GM19452 (cell line): ENCODE results near the gene RPL29.
A peak's percentile ranks its signal among the peaks of the same experiment; 100 is the strongest.

ENCODE experiments used
- ATAC-seq: cut with Tn5 transposase; IDR thresholded peaks from one replicate; pipeline ENCODE4 v1.9.1; 2021; ENCODE audit not compliant: unreplicated experiment

Gene RPL29

DNA sequence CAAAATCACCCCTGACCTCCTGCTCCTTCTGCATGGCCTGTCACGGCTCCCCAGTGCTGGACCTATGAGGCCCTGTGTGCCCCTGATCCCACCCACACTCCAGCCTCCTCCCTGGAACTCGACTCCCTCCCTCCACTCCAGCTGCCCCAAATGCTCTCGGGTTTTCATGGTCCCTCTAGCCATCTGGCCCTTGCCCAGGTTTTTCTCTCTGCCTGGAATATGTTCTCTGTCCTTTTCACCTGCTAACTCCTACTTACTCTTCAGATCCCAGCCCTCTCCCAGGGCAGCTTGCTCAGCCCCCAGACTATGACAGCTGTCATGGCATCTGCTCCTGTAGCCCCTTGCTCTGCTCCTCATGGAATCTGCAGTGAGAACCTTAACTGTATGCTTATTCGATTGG is 30.3 kb upstream of the RPL29 start:
- ATAC-seq = no peak

DNA sequence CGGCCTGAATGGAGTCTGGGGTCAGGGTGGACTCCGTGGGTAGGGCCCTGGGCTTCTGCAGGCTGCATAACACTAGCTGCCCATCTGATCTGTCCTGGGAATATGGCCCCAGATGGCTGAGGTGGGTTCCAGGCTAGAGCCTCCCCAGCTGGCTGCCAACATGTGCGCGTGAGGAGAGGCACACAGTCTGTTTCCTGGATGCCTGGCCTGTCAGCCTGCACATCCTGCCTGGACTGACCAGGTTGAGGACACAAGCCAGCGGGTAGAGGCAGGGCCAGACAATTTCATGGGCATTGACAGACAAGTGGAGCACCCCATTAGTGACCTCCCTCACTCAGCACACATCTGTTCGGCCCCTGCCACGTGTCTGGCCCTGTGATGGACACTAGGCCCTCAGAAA is 29.8 kb upstream of the RPL29 start:
- ATAC-seq = no peak

DNA sequence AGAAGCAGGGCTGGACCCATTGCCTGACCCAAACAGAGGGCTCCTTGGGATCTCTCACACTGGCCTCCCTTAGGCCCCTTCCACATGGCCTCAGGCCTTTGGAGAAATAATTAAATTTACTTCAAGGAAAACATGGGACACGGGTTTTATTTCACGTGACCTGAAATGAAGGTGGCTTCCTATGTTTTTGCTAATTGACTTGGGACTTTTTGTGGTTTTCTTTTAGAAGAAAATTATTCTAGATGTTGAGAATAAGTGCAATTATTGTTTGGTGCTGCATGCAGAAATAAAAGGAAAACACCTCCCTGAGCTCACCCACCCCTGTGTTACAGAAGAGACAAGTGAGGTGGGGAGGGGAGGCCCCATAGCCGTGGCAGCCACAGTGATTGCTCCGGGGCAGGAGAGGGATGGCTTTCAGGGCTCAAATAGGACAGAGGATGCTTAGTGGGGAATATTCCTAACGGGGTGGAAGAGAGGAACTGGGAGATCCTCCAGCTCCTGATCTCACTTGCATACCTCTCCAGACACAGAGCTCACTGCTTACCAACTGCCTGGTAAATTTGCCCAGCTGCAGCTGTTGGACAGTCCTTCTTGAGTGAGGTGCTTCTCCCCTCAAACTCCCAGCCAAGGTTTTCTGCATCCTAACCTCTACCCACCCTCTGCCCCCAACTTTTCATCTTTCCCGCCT is 29.2 kb upstream of the RPL29 start:
- no peak for ATAC-seq

DNA sequence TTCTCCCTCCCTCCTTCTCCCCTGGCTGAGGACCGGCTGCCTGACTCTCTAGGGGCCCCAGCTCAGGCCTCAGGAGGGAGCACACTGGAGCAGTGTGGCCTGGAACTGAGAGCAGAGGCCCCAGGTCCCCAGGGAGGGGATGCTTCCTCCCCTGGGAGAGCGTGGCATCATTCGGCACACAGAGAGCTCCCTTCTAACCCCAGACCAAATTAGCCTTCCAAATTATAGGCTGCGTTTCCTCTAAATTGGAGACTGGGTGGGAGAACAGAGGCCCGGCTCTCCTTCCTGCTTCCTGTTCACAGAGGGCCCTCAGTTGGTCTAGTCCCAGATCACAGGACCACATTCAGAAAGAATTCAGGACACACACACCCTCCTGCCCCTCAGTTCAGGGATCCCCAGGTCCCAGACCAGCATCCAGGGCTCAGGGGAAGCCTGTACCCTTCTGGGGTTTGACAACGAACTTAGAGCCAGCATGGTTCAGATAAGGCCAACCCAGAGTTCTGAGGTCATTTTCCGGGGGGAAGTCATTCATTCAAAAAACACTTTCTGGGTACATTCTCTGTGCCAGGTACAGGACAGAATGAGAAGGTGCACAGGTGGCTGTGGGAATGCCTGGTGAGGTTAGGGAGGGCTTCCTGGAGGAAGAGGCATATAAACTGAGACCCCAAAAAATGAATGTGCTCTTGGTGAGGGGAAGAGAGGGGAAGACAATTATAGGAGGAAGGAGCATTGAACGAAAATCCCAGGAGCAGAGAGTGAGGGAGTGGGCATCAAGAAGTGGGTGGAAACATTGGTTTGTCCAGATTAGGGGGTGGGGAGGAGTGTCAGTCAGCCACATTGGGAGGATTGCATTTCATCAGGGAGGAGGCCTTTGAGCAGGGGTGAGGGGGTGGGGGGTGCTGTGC is 28.4 kb upstream of the RPL29 start:
- ATAC-seq = peak; percentile 68

- no peak for ATAC-seq
Measured at GRCh38 chr3:52023101-52023770, 27.5 kb upstream of the RPL29 start.

- ATAC-seq = no peak
Measured at GRCh38 chr3:52022323-52023100, 26.8 kb upstream of the RPL29 start.

DNA sequence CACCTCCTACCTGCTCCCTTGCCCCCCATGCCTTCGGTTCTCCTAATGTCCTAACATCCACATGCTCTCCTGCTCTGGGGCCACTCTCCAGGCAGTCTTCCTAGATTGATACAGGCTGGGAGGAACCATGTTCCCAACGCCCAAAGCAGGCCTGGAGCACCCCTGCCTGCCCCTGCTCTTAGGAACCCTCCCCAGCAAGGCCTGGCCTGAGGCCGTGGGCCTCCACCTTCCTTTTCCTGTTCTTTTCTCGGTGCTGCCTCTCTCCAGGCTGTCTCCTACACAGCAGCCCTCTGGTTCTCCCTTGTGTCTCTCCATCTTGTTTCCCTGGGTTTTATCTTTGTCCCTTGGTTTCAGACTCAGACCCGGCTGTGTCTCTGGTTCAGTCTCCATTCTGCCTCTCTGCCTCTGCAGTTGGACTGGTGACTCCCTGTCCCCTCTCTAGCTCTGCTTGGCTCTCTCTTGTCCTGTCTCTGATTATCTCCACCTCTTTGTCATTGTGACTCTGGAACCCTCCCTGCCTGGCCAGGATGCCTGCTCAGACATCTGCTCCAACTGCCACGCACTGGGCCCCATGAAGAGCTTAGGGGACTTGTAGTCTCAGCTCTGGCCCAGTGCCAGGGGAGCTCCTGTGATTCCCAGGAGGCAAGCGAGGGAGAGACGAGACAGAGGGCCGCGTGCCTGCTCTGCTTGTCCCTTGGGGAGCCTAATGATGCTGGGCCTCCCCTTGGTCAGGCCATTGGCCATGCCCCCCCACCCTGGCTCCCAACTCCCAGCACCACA is 26.0 kb upstream of the RPL29 start:
- no peak for ATAC-seq

DNA sequence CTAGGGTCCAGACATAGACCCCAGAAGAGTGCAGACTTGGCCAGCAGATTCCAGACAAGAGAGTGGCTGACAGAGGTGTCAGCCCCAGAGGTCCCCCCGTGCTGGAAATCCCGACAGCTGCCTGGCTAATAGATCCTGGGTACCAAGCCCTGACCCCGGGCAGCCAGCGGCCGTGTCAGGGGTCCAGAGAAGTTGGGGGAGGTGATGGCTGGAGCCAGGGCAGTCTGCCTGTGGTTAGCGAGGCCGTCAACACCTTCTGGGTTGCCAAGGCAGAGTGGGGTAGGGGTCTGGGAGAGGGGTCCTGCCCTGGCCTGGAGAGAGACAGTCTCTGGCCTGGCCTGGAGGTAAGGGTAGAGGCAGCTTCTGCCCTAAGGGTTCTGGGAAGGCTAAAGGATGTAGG is 25.1 kb upstream of the RPL29 start:
- no peak for ATAC-seq

GRCh38 chr3:52019352-52020080 is 23.8 kb upstream of the RPL29 start:
- no peak for ATAC-seq

DNA sequence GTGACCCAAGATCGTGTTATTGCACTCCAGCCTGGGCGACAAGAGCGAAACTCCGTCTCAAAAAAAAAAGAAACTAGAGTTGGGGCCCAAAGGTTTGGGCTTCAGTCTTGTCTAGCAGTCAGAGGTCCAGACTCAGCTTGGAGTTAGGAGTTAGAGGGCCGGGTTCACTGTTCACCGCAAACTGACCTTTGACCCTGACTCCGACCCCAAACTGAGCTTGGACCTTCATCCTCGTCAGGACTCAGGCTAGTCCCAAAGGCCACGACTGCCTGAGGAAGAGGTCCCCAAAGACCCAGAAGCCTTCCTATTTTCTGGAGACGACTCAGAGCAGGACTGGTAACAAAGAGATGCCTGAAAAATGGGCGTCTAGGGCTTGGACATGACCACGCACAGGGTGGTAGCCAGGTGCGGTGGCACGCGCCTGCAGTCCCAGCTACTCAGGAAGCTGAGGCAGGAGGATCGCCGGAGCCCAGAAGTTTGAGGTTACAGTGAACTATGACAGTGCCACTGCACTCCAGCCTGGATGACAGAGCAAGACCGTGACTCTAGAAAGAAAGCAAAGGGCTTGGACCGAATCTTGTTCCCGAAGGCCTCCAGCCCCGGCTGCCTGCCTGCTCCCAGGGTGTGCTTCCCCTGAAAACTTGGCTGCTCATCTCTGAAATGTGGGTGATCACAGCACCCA is 22.8 kb upstream of the RPL29 start:
- ATAC-seq = no peak

DNA sequence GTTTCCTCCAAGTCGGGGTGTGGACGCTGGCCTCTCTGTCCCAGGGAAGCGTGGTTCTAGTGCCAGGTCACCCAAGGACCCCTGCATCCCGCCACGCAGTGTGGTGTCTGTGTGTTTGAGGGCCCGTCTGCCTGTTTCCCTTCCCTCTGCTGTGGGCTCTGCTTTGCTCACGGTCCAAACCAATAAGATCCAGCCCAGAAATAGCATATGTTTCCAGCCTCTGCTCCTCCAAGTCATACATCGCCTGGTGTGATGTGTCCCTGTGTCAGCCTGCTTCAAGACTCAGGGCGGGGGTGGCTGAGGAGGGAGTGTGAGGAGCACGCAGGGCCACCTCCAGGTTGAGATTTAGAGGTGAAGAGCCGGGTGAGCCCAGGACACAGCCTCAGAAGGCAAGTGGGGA is 21.9 kb upstream of the RPL29 start:
- ATAC-seq = no peak

DNA sequence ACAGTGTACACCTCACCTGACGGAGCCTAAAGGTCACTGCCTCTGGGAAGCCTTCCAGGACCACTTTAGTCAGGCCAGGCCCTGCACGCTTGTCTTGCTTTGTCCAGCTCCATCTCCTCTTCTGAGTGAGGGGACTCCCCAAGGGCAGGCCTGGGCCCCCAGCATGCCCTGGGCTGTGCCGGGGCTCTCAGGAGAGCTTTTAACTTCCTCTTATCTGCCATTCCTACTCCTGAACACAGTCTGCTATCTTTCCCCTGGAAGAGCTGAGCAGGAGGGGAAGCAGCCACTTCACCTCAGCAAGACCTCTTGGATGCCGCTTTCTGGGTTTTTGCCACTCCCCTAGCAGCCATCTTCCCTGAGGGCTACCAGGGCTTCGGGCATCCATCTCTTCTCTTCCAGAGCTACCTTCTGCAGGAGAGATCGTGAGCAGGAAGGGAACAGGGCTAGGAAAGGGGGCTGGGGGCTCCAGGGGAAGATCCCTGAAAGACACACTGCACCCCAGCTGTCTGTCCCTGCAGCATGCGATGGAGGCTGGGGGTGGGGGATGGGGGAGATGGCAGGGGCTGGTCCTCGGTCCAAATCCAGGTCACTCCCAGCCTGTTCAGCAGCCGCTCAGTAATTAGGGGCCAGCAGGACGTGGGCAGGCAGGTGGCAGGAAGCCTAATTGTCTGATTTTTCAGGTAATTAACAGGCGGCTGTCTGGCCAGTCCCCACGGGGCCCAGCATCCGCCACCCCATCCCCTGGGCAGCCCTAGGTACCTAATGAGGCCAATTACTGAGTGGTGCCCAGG is 19.9 kb upstream of the RPL29 start:
- no peak for ATAC-seq

DNA sequence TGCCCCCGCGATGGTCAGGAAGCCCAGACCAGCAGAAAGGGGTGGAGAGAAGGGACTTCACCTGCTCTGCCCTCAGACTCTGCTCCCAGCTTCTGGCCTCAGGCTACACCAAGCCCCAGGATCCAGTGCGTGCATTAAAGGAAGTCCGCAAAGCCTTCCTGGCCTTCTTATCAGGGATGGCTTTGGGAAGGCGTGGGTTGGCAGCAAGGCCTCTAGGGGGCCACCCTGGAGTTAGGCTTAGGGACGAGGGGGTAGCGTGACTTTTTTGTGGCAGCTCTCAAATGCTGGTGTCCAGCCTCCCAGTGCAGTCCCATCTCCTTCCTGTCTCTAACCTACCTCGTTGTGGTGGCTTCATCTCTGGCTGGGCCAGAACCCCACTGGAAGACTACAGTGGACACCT is 18.9 kb upstream of the RPL29 start:
- ATAC-seq = no peak

DNA sequence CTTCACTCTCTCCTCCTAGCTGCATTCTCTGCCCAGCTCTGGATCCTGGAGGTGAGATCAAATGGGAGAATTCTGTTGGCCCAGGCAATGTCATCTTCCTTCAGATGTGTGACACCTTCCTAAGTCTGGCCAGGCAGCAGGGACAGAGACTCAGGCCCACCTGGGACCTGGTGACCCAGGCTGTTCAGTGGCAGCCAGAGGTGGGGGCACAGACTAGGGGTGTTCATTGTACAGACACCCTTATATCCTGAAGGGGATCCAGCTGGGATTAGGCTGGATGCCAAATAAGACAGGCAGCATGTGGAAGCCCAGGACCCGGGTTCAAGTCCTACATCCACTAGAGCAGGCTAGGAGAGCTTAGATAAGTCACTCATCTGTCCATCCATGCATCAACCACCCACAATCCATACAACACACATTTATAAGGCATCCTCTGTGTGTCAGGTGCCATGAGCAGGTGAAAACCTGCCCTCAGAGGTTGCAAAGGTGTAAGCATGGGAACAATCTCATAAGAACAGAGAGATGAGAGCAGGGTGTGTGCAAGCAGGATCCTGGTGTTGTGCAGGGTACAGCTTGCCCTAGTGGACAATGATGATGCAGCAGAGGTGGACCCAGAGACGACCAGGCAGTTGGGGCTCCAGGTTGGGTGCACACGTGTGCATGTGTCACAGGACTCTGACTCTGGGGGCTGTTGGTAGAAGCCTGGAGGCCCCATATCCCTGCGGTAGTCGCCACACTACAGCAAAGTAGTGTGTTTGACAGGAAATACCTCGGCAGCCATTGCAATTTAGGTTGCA is 18.3 kb upstream of the RPL29 start:
- ATAC-seq = no peak

- no peak for ATAC-seq
Measured at GRCh38 chr3:52012699-52013098, 17.0 kb upstream of the RPL29 start.

GRCh38 chr3:52010431-52010830 is 14.7 kb upstream of the RPL29 start:
- no peak for ATAC-seq

GRCh38 chr3:52007291-52007690 is 11.6 kb upstream of the RPL29 start:
- ATAC-seq = no peak

DNA sequence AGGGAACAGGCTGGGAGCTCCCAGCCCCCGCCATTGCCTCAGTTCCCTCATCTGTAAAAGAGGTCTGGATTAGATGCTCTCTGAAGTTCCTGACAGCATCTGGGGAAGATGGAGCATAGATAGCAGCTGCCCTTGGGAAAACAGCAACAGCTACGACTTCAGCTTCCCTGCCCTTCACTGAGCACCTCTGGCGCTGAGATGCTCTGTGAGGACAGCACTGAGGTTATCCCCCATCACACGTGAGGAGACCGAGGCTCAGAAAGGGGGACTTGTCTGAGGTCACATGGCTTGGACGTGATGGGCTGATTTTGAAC is 11.1 kb upstream of the RPL29 start:
- ATAC-seq = no peak
